HCEC 1CT (cell line): ENCODE data around the gene BLVRA.

Source experiments
- DNase-seq: peaks from one replicate; pipeline ENCODE4 v3.0.0-alpha.2; 2017

The BLVRA gene

DNA sequence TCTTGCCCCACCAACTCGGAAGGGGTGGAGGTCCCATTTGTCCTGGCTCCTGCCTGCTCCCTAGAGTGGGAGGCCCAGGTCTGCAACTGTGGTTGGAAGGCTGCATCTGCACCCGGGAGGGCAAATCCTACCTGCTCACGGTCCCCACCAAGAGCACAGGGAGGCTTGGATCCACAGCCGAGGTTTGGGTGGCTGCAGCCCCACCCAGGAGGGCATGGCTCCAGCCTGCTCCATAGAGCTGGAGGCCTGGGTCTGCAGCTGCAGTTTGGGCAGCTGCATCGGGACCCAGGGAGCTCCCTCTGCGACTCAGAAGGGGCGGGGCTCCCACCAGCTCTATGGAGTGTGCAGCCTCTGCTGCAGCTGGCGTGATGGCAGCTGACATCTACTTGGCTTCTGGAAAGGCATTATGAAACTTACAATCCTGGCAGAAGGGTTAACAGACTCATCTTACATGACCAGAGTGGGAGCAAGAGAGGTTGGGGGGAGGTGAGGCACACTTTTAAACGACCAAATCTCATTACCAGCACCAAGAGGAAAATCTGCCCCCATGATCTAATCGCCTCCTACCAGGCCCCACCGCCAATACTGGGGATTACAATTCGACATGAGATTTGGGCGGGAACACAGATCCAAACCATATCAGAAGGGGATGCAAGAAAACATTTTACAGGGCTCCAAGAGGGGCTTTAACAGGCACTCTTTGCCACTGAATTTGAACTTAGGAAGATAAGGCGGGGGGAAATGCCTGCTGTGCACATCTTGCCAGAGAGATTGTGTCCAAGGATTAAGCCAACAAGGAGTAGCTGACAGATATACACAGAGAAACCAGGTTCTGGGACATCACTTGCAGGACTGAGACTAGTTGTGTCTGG lies 8.2 kb upstream of the BLVRA start:
- peak; percentile 23 for DNase-seq

DNA sequence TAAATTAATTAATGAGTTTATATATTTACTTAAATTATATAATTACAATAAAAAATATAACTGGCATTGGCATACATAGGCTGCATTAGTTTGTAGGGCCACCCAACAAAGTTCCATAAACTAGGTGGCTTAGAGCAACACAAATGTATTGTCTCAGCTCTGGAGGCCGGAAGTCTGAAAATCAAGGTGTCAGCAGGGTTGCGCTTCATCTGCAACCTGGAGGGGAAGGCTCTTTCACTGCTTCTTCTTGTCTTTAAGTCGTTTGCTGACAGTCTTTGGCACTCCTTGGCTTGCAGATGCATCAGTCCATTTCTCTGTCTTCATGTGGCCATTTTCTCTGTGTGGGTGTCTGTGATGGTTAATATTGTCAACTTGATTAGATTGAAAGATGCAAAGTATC lies 6.1 kb upstream of the BLVRA start:
- no peak for DNase-seq

- DNase-seq: peak; percentile 37
These were observed 5.1 kb upstream of the BLVRA start for GRCh38 chr7:43753271-43753810.

DNA sequence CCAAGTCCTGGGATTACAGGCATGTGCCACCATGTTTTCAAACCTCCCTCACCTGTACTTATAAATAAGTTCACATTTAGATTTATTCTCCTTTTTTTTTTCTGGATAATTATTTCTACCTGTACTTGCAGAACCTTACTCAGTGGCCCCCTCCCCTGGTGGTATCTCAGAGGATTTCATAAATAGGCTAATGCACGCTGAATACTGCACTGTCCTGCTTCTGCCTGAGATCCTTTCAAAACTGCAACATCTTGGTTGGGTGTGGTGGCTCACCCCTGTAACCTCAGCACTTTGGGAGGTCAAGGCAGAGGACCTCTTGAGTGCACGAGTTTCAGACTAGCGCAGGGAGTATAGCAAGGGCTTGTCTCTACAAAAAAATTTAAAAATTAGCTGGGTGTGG lies 4.6 kb upstream of the BLVRA start:
- DNase-seq: no peak

- no peak for DNase-seq
These were observed 3.9 kb upstream of the BLVRA start for GRCh38 chr7:43754596-43754995.

- DNase-seq: peak; percentile 86
These were observed 2.0 kb upstream of the BLVRA start for GRCh38 chr7:43756368-43757072.

DNA sequence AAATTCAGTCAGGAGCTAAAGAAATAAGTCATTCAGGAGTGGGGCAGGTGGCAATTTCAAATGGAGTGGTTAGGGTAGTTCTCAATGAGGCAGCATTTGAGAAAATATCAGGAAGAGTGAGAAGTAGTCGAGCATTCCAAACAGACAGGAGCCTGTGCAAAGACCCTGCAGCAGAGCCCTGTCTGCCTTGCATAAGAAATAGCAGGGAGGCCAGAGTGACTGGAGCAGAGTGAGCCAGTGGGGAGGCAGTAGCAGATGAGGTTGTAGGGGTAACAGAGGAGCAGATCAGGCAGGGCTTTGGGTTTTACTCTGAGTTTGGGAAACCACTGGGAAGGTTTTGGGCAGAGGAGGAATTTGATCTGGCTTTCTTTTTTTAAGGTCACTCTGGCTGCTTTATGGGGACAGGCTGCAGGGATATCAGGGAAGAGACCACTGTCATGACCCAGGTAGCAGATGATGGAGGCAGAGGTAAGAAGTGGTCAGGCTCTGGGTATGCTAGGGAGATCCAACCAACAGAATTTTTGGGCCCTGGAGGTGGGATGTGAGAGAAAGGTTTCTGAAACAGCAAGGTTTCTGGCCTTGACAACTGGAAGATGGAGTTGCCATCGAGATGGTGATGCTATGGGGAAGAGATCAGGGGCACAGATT lies 1.3 kb upstream of the BLVRA start:
- no peak for DNase-seq

DNA sequence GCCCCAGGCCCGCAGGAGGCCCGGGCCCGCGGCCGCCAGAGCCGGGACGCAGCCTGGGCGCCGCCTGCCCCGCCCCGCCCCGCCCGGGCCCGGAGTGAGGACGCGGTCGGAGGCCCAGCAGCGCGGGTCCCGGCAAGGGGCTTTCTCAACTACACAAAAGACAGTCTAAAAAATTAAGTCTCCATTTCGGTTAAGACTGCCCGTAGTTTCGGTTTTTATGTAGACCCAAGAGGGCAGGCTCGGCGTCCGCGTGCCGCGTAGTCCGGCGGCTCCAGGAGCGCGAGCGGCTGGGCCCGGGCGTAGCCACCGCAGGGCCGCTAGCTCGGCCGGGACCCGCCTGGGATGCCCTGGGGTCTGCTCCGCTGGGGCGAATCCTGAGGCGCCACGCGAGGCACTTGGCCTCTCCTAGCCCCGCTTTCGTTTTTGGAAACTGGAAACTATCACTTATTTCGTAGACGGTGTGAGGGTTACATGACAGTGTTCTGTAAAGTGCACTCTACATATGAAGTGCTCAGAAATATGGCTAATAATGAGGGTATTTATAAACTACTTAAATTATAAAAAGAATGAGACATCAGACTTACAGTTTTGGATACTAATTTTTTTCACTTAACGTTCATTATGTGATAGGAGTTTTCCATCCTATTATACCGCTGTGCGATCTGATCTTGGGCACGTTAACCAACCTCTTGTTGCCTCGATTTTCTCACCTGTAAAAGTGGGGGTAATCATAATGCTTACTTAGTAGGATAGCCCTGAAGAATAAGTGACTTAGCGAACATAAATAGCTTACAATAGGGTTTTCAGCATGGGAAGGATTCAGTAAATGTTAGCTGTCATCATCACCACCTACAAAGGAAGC lies 573 bp downstream of the BLVRA start:
- peak; percentile 13 for DNase-seq

DNA sequence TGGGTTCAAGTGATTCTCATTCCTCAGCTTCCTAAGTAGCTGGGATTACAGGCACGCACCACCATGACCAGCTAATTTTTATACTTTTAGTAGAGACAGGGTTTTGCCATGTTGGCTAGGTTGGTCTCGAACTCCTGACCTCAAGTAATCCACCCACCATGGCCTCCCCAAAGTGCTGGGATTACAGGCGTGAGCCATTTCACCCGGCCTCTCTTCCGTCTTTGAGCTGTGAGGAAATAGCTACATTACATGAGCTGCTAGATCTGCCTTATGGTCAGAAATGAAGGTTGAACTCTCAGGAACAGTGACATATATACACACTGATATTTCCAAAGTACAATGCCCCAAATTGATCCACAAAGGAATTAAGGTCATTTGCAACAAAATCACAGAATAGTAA lies 2.4 kb downstream of the BLVRA start:
- DNase-seq: no peak

DNA sequence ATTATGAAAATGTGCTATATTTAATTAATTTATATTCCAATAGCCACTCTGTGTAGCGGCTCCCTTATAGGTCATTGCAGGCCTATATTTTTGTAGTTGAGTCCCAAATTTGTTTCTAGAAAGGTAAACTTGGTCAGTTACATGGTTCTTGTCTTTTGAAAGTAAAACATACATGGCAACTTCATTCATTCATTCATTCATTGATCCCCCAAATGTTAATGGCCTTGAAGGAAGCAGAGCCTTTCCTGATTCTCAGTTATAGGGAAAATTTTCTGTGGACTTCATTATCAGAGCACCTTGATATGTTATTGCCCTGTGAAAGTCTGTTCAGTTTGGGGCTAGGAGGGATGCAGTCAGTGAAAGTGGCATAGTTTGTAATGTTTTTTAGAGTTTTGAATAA lies 2.9 kb downstream of the BLVRA start:
- no peak for DNase-seq

- peak; percentile 57 for DNase-seq
These were observed 3.6 kb downstream of the BLVRA start for GRCh38 chr7:43761938-43762692.

DNA sequence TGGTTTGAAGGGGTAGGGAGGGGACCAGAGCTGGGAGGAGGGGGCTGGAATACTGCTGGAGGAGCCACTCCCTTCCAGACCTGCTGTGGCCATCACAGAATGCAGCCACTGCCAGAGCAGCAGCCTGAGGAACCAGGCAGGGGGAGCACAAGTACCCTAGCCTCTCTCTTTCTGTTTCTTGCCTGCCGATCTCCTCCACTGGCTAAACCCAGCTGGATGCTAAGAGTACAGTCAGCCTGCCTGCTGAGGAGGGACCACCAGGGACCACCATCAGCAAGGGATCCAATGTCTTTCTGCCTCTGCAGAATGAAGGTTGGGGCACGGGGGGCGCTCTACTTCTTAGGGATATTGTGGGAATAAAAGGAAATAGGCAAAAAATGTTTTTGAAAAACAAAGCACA lies 4.7 kb downstream of the BLVRA start:
- DNase-seq: no peak

DNA sequence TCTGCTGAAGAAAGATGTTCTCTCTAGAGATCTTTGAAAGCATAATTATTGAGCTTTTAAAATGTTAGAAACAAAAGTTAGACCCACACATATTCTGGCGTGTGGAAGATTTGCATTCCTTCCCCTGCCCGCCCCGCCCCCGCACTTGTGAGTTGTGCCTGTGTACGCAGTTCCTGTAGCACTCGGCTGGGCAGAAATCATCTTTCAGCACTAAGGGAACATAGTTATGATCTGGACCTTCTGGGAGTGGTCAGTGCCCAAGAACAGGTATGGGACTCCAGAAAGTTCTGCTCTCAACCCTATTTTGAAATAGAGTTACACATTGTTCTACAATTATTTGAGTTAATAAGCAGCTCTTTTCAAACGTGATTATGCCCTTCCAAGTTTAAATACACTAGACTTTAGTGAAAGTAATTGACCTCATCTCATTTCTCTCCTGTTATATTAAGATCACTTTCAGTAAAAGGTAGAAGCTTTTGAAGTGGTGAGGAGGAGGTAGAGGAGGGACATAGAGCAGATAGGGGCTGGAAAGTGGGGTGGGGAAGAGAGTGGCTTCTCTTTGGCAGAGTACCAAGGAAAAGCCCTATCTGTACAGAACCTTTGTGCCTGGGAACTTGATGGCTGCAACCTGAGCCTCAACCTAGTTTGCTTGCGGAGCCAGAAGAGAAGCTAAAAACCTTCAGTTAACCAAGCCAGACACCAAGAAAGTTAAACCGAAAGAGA lies 5.7 kb downstream of the BLVRA start:
- no peak for DNase-seq

DNA sequence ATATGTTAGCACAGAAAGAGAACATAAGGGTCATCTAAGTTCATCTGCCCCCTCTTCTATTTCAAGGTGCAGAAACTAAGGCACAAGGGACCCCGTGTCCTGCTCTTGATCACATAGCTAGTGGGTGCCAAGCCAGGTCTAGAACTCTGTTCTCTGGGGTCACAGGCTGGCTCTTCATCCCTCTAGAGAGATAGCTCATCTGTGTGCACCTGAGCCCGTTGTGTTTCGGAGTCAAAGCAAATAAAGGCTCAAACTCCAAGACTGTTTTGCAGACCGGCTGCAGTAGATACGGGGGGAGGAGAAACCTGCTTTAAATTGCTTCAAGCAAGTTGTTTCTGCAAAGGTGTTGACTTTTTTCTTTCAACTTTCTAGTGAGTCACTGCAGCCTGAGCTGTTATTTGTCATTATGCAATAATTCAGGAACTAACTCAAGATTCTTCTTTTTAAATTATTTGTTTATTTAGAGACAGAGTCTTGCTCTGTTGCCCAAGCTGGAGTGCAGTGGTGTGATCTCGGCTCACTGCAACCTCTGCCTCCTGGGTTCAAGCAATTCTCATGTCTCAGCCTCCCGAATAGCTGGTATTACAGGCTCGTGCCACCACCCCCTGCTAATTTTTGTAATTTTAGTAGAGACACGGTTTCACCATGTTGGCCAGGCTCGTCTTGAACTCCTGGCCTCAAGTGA lies 6.5 kb downstream of the BLVRA start:
- DNase-seq: peak; percentile 64

DNA sequence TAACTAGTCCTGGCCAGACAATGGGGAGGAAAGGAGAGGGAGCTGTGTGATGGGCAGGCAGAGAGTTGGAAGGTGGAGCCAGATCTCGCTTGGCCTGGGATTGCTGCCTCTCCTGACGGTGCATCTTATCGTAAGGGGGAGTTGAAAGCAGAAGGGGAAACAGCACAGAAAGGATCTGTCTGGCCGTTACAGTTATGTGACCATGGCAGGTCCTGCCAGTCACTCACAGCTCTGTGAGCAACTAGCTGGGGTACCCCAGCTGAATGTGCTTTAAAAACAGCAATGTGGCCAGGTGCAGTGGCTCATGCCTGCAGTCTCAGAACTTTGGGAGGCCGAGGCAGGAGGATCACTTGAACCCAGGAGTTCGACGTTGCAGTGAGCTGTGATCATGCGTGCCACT lies 8.1 kb downstream of the BLVRA start:
- DNase-seq: no peak

DNA sequence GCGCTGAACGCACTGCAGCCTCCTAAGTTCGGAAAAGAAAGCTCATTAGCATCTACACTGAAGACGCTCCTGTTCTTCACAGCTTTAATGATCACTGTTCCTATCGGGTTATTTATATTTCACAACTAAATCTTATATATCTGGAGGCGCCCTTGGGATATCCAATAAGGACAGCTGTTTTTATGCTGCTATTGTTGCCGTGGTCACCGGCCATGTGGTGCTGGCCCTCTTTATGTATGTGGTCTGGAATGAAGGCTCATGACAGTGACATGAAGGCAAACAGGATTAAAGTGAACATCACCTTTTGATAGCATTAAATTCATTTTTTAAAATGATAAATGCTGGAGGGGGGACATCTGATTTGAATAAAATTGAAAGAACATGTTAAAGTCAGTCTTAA lies 8.8 kb downstream of the BLVRA start:
- DNase-seq: no peak

DNA sequence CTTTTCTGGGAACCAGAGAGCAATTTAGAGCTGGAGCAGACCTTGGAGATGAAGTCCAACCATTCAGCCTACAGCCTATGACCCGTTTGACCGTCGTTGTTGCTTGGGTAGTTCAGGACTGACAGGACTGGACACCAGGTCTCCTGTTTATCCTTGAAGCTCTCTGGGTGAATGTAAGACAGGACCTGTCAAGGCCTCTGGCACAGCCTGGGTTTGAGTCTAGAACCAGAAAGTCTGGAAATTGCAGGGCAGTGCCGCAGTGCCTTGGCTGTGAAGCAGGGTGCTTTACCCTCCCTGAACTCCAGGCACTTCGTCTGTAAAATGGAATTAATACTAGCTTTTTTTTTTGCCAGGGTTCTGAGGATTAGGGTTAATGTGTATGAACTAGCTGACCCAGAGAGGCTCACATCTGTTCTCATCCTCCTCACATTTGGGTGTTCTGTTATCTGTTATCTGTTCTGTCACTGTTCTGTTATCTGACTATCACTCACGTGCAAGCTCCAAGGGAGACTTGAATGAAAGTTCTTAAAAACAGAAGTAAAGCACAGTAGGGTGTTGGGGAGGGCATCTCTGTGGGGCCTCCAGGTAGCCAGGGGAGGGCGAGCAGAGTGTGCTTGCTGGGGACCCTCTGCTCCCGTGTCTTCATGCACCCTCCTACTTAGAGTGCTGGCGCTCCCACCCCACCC lies 9.9 kb downstream of the BLVRA start:
- no peak for DNase-seq

DNA sequence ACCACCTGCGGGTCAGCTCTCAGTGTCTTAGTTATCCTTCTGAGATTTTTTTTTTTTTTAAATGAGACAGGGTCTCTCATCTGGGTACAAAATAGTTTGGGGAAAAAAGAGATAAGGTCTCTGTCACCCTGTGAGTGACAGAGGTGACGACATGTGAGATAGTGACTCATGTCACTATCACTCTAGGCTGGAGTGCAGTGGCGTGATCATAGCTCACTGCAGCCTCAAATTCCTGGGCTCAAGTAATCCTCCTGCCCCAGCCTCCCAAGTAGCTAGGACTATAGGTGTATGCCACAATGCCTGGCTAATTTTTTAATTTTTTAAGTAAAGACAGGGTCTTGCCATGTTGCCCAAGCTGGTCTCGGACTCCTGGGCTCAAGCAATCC lies 10.4 kb downstream of the BLVRA start:
- no peak for DNase-seq

DNA sequence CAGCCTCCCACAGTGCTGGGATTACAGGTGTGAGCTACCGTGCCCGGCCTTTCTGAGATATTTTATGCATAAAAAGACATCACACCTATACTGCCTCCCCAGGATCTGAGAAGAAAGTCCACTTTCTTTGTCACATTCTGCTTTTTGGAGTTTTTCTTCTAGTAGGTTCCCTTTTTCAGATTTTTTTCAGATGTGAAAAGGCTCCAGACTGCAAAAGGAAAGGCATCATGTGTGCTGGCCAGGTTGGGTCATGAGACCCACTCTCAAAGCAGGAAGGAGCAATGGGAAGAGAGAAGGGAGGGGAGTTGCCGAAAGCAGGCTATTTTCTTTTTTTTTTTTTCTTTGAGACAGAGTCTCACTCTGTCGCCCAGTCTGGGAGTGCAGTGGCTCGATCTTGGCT lies 10.8 kb downstream of the BLVRA start:
- DNase-seq: no peak
